B cell (primary cell): ENCODE results near the gene OPN1MW3. TPM values are rescaled to one million over a fixed set of nuclear protein-coding genes. Genes with fewer than 3 reads are reported as not detected.

Source experiments
- ATAC-seq: fragments of 200-7000 bp; cut with Tn5 transposase; one replicate; pipeline ENCODE4 v1.10.0; 2021; ENCODE audit warnings: low read depth, mild to moderate bottlenecking, moderate number of reproducible peaks, moderate library complexity
- CTCF ChIA-PET: fragments of 350-600 bp; sonication (Branson Sonifier 250); formaldehyde crosslinking; loops from one replicate; lab custom pipeline; 2021; ENCODE audit warnings: antibody characterized with exemption, inconsistent platforms; lab: Charles Lee
- POLR2A ChIA-PET: fragments of 350-600 bp; sonication (Branson Sonifier 250); formaldehyde crosslinking; loops from one replicate; lab custom pipeline; 2021; ENCODE audit warnings: antibody characterized with exemption; lab: Charles Lee
- DNase-seq: peaks from one replicate; pipeline ENCODE4 v3.0.0; 2013
- H2AFZ ChIP-seq: 2 replicates; pipeline ENCODE4 v1.6.1; 2012; ENCODE audit warnings: mild to moderate bottlenecking, low read depth, low read length; ENCODE audit not compliant: insufficient read depth, poor library complexity, severe bottlenecking
- H3K27ac ChIP-seq, 2 donors: 1 replicate in 1 of 2; 2 replicates in 1 of 2; pipeline ENCODE4 v1.5.1; 2012 to 2013; ENCODE audit warnings: low read length in 2 of 2, mild to moderate bottlenecking in 2 of 2, moderate library complexity in 1 of 2
- H3K27me3 ChIP-seq, 4 experiments: fragments of 200-600 bp in 1 of 4; sonication (generic) in 1 of 4; replicated peaks in 1 of 4; 1 replicate in 2 of 4; 2 replicates in 2 of 4; pipeline versions ENCODE4 v1.6.1 to v1.7.0; 2013 to 2016; ENCODE audit warnings: low read length in 3 of 4, mild to moderate bottlenecking in 2 of 4, mixed read lengths in 1 of 4, moderate library complexity in 1 of 4; ENCODE audit not compliant: insufficient read depth in 4 of 4, control insufficient read depth in 3 of 4; ENCODE audit errors: control extremely low read depth in 1 of 4
- H3K36me3 ChIP-seq, 2 experiments: replicated peaks in 1 of 2; 1 replicate in 1 of 2; 2 replicates in 1 of 2; pipeline versions ENCODE4 v1.6.1 to v1.7.1; 2013; ENCODE audit warnings: low read length in 1 of 2; ENCODE audit not compliant: insufficient read depth in 2 of 2, control insufficient read depth in 1 of 2; ENCODE audit errors: control extremely low read depth in 1 of 2, extremely low read depth in 1 of 2
- H3K4me1 ChIP-seq, 2 donors: fragments of 200-600 bp in 1 of 2; sonication (generic) in 1 of 2; 1 replicate in 1 of 2; 2 replicates in 1 of 2; pipeline versions ENCODE4 v1.5.1 to v1.6.1; 2013 to 2017; ENCODE audit warnings: low read length in 2 of 2; ENCODE audit not compliant: control insufficient read depth in 2 of 2, insufficient read depth in 2 of 2
- H3K4me2 ChIP-seq: replicated peaks from 2 replicates; pipeline ENCODE3; 2012; ENCODE audit warnings: mild to moderate bottlenecking, low read depth, low read length; ENCODE audit not compliant: poor library complexity, severe bottlenecking
- H3K4me3 ChIP-seq, 5 experiments: fragments of 200-600 bp in 1 of 5; sonication (generic) in 1 of 5; 1 replicate in 3 of 5; 2 replicates in 2 of 5; pipeline versions ENCODE4 v1.5.1 to v1.7.0; 2011 to 2016; ENCODE audit warnings: low read length in 4 of 5, mild to moderate bottlenecking in 4 of 5, low read depth in 2 of 5, control low read depth in 1 of 5, moderate library complexity in 1 of 5; ENCODE audit not compliant: insufficient read depth in 1 of 5; ENCODE audit errors: control extremely low read depth in 1 of 5, extremely low read depth in 1 of 5
- H3K79me2 ChIP-seq: fragments of 200-600 bp; sonication (generic); one replicate; pipeline ENCODE4 v1.6.0; 2016; ENCODE audit warnings: low read length; ENCODE audit not compliant: control insufficient read depth, insufficient read depth
- H3K9ac ChIP-seq: fragments of 200-600 bp; sonication (generic); 2 replicates; pipeline ENCODE4 v1.6.1; 2017; ENCODE audit warnings: mild to moderate bottlenecking, low read length, moderate library complexity
- H3K9me3 ChIP-seq, 3 donors: one replicate each; pipeline versions ENCODE4 v1.6.1 to v1.7.1; 2013; ENCODE audit warnings: low read length in 2 of 3; ENCODE audit not compliant: control insufficient read depth in 2 of 3, insufficient read depth in 1 of 3; ENCODE audit errors: control extremely low read depth in 1 of 3
- H4K20me1 ChIP-seq: 2 replicates; pipeline ENCODE4 v1.6.0; 2012; ENCODE audit warnings: mild to moderate bottlenecking, low read length; ENCODE audit not compliant: insufficient read depth, control insufficient read depth, poor library complexity, severe bottlenecking
- H3K27ac Mint-ChIP-seq: one replicate; pipeline ENCODE4 v1.8.0; 2021; ENCODE audit warnings: mixed read lengths
- H3K27me3 Mint-ChIP-seq: one replicate; pipeline ENCODE4 v1.8.0; 2021; ENCODE audit warnings: mixed read lengths
- H3K4me1 Mint-ChIP-seq: one replicate; pipeline ENCODE4 v1.8.0; 2021; ENCODE audit warnings: mixed read lengths
- H3K4me3 Mint-ChIP-seq: one replicate; pipeline ENCODE4 v1.8.0; 2021; ENCODE audit warnings: mixed read lengths
- H3K9me3 Mint-ChIP-seq: one replicate; pipeline ENCODE4 v1.8.0; 2022; ENCODE audit warnings: mixed read lengths; ENCODE audit not compliant: insufficient read depth
- CTCF ChIP-seq: fragments of 200-600 bp; IDR thresholded peaks from one replicate; pipeline ENCODE4 v1.8.0; 2022; ENCODE audit warnings: antibody characterized with exemption, mild to moderate bottlenecking
- EZH2 ChIP-seq: IDR thresholded peaks from 2 replicates; pipeline ENCODE4 v1.6.1; 2012; ENCODE audit warnings: borderline replicate concordance, low read depth, mild to moderate bottlenecking, moderate library complexity, low read length; ENCODE audit not compliant: insufficient read depth, poor library complexity, severe bottlenecking
- WGBS: methylation state at CpG from one replicate; pipeline ENCODE4 v1.1.5; 2013; ENCODE audit warnings: missing lambda C conversion rate; ENCODE audit not compliant: insufficient coverage; 5-methylcytosine and 5-hydroxymethylcytosine counted together
- intact Hi-C: fragments of 100-400 bp; cut with micrococcal nuclease; formaldehyde crosslinking; loops from one replicate; pipeline ENCODE4 v1.10.0; 2022
- polyA plus RNA-seq: library from polyadenylated mRNA; depleted of rRNA; stranded (reverse); fragments of >200 nt; gene quantifications from 2 replicates; pipeline ENCODE4 v1.2.3, GENCODE V29; 2012
- total RNA-seq, 2 donors: library from RNA; stranded (reverse); fragments of 120-200 nt in 1 of 2; gene quantifications; 1 replicate in 1 of 2; 2 replicates in 1 of 2; pipeline versions ENCODE4 v1.2.3 to v1.2.4, GENCODE V29; 2013 to 2022

The OPN1MW3 gene
- total and polyA plus RNA-seq, 2 donors (not counting 1 experiment from before 2014, with no cell fraction given): not detected

- H3K4me1 ChIP-seq: peaks cover 14 to 17% of the 10 kb centered on the region in 2 donors
- ChIA-PET CTCF (interaction anchor here (1.3 kb wide), 1 partner anchor 13 kb away, joined by 4 read pairs; no protein-coding TSS in a partner anchor), POLR2A (no interaction called here)
- no peak overlapping the region for H2AFZ ChIP-seq
- no peaks in the 10 kb centered on the region for H3K9me3 Mint-ChIP-seq
- TF ChIP-seq CTCF: no peak
- TF ChIP-seq EZH2: no peak
- H3K79me2 ChIP-seq: no peaks in the 10 kb centered on the region
- no peaks in the 10 kb centered on the region for H3K27me3 Mint-ChIP-seq
- H3K27ac ChIP-seq: no peak overlapping the region
- H3K4me3 Mint-ChIP-seq: no peak overlapping the region
- DNase-seq: no peak
- H3K36me3 ChIP-seq: no peaks in the 10 kb centered on the region
- H4K20me1 ChIP-seq: no peaks in the 10 kb centered on the region
- H3K9ac ChIP-seq: no peak overlapping the region
- no peaks in the 10 kb centered on the region for H3K27me3 ChIP-seq
- H3K27ac Mint-ChIP-seq: no peak overlapping the region
- no peak overlapping the region for H3K4me2 ChIP-seq
- H3K4me3 ChIP-seq: no peak overlapping the region
- WGBS: no CpG with 5 or more reads among the region's 5 CpGs
- H3K9me3 ChIP-seq: peaks cover 0 to under 1% (median 0%) of the 10 kb centered on the region in 3 donors
- peaks cover 23% of the 10 kb centered on the region for H3K4me1 Mint-ChIP-seq
- ATAC-seq: no peak
- intact Hi-C loops: no loop called here
Observed at GRCh38 chrX:154313147-154313546, 55.8 kb downstream of the OPN1MW3 start.

- Mint-ChIP-seq H3K27ac (no peak overlapping the region), H3K4me1 (peaks cover 17% of the 10 kb centered on the region), H3K4me3 (no peak overlapping the region), H3K9me3 (no peaks in the 10 kb centered on the region), H3K27me3 (no peaks in the 10 kb centered on the region)
- no peak overlapping the region for H2AFZ ChIP-seq
- no peaks in the 10 kb centered on the region for H4K20me1 ChIP-seq
- H3K27me3 ChIP-seq: no peaks in the 10 kb centered on the region
- TF ChIP-seq EZH2: no peak
- no peak for TF ChIP-seq CTCF
- WGBS: no CpG with 5 or more reads among the region's 3 CpGs
- H3K4me3 ChIP-seq: no peak overlapping the region
- no peaks in the 10 kb centered on the region for H3K36me3 ChIP-seq
- no peak overlapping the region for H3K4me2 ChIP-seq
- ChIA-PET CTCF (interaction anchor here (0.7 to 1.3 kb wide), 2 partner anchors 10 to 179 kb away, joined by 3 read pairs; no protein-coding TSS in a partner anchor), POLR2A (no interaction called here)
- peaks cover 6 to 9% of the 10 kb centered on the region in 2 donors for H3K4me1 ChIP-seq
- ATAC-seq (no peak), DNase-seq (no peak)
- H3K9ac ChIP-seq: no peak overlapping the region
- H3K27ac ChIP-seq: no peak overlapping the region
- no peaks in the 10 kb centered on the region for H3K79me2 ChIP-seq
- H3K9me3 ChIP-seq: no peaks in the 10 kb centered on the region
- intact Hi-C loops: no loop called here
Observed at GRCh38 chrX:154315416-154315815, 58.0 kb downstream of the OPN1MW3 start.
